Measurements from ENCODE around the gene NCBP2L.

Gene NCBP2L

DNA sequence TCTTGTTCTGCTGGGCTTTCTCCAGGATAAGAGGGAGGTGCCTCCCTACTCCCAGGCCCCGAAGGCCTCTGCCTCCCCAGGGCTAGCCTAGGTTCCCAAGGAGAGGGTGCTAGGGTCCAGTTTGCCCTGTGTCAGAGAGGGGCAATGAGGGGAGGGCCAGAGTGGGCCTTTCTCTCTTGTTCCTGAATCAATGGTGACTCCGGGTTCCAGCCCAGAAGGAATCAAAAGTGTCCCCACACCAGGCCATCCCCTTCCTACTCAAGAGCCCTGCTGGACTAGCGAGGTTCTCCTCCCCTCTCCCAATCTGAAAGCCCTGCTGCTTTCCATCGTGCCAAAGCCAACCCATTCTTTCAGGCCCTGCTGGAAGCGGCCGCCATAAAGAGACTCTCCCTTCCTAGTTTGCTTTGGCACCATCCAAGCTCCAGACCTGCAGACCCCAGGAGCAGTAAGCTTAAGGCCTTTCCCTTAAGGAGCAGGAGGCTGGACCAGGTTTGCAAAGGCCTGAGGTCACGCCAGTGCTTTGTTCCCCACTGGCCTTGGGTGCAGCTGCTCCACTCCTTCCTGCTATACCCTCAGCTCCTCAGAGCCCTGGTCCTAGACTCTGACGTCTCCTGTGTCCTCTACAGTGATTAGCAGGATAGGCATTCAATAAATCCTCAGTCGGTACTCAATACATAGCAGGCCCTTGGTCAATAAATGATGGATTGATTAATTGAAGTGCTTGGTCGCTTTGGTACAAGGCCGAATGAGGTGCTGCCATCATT lies 12.5 kb upstream of the NCBP2L start:
- H3K4me2 ChIP-seq (ENCODE audit: low read depth, low read length, poor library complexity, severe bottlenecking): no peak overlapping the region

DNA sequence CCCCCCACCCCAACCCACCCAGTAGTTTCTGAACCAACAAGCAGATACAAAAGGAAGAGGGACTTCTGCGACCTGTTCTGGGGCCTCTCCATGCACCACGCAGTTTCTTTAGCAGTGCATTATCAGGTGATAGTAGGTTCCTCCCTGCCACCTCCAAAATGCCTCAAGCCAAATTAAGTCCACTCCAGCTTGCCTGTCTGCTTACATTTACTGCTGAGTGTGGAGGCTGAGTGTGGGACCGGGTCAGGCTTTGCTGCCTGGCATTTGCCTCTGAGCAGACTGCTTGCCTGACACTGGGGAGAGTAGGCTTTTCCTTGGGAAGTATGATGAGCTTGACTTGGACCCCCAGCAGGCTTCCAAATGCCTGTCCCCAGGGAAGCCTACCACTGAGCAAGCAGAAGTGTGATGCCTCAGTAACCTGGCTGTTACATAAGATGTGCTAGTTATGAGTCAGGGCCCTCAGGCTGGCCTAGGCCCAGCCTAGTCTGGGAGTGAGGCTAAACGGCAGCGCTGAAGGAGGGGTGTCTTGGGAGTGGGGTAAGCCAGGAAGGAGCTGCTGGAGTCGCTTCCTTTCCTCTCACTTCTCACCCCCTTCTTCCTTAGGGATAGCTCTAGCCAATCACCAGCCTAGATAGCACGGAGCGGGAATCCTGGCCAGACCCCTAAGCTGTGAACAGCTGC lies 10.9 kb upstream of the NCBP2L start:
- Histone ChIP-seq H3K9ac (ENCODE audit: low read depth, low read length, poor library complexity, severe bottlenecking) (no peak overlapping the region), H3K9me3 (ENCODE audit: insufficient read depth, low read depth, low read length) (no peaks in the 10 kb centered on the region), H3K4me1 (ENCODE audit: insufficient read depth, low read length, poor library complexity, severe bottlenecking) (peaks cover 8% of the 10 kb centered on the region), H3K79me2 (ENCODE audit: insufficient read depth, low read length) (peaks cover 35% of the 10 kb centered on the region), H4K20me1 (ENCODE audit: insufficient read depth, low read length, poor library complexity, severe bottlenecking) (peaks cover 4% of the 10 kb centered on the region), H3F3A (ENCODE audit: low read depth) (no peaks in the 10 kb centered on the region), H3K27me3 (ENCODE audit: insufficient read depth, low read length, poor library complexity, severe bottlenecking) (no peaks in the 10 kb centered on the region), H3K4me2 (ENCODE audit: low read depth, low read length, poor library complexity, severe bottlenecking) (no peak overlapping the region), H2AFZ (ENCODE audit: low read length) (no peak overlapping the region), H3K9me2 (replicated peaks; ENCODE audit: low read depth, low read length) (no peaks in the 10 kb centered on the region), H3K4me3 (ENCODE audit: low read length, poor library complexity, severe bottlenecking) (no peak overlapping the region), H3K36me3 (ENCODE audit: insufficient read depth, low read length) (no peaks in the 10 kb centered on the region)
- TF ChIP-seq EZH2phosphoT487 (IDR thresholded peaks at IDR 0.05; ENCODE audit: borderline replicate concordance): no peak
- TF ChIP-seq, protein P1, sequence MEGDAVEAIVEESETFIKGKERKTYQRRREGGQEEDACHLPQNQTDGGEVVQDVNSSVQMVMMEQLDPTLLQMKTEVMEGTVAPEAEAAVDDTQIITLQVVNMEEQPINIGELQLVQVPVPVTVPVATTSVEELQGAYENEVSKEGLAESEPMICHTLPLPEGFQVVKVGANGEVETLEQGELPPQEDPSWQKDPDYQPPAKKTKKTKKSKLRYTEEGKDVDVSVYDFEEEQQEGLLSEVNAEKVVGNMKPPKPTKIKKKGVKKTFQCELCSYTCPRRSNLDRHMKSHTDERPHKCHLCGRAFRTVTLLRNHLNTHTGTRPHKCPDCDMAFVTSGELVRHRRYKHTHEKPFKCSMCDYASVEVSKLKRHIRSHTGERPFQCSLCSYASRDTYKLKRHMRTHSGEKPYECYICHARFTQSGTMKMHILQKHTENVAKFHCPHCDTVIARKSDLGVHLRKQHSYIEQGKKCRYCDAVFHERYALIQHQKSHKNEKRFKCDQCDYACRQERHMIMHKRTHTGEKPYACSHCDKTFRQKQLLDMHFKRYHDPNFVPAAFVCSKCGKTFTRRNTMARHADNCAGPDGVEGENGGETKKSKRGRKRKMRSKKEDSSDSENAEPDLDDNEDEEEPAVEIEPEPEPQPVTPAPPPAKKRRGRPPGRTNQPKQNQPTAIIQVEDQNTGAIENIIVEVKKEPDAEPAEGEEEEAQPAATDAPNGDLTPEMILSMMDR (conservative IDR thresholded peaks at IDR 0.05; ENCODE audit: low read length): no peak

More for the DNA sequence above, 12.5 kb upstream of the NCBP2L start:
- Histone ChIP-seq H3K4me1 (ENCODE audit: insufficient read depth, low read length, poor library complexity, severe bottlenecking) (peaks cover 6% of the 10 kb centered on the region), H3K4me3 (ENCODE audit: low read length, poor library complexity, severe bottlenecking) (no peak overlapping the region), H2AFZ (ENCODE audit: low read length) (no peak overlapping the region), H3K79me2 (ENCODE audit: insufficient read depth, low read length) (peaks cover 22% of the 10 kb centered on the region; the same call in 1 of the 2 replicates), H3K36me3 (ENCODE audit: insufficient read depth, low read length) (no peaks in the 10 kb centered on the region), H3F3A (ENCODE audit: low read depth) (no peaks in the 10 kb centered on the region), H3K9me3 (ENCODE audit: insufficient read depth, low read depth, low read length) (no peaks in the 10 kb centered on the region), H4K20me1 (ENCODE audit: insufficient read depth, low read length, poor library complexity, severe bottlenecking) (no peaks in the 10 kb centered on the region), H3K9ac (ENCODE audit: low read depth, low read length, poor library complexity, severe bottlenecking) (no peak overlapping the region), H3K27me3 (ENCODE audit: insufficient read depth, low read length, poor library complexity, severe bottlenecking) (no peaks in the 10 kb centered on the region), H3K9me2 (replicated peaks; ENCODE audit: low read depth, low read length) (no peaks in the 10 kb centered on the region)
- no peak for TF ChIP-seq EZH2phosphoT487 (IDR thresholded peaks at IDR 0.05; ENCODE audit: borderline replicate concordance)
- TF ChIP-seq, protein P1 (conservative IDR thresholded peaks at IDR 0.05; ENCODE audit: low read length): no peak

DNA sequence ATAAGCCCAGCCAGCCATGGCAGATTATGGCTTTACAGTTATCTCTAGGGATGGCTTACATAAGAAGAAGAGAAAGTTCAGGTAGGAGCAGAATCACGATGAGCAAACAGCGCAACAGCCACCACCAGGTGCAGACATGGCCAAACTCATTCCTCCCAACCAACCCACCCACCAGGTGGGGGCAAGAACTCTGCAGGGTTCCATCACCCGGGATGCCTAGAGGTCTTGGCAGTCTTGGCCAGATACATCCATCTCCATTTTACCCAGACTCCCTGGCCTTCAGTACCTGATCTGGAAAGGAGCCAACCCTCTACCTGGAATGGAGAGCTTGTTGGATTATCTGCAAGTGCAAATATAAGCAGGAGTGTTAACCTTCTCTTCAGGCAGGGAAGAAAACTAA lies 9.5 kb upstream of the NCBP2L start:
- no peaks in the 10 kb centered on the region for H3F3A ChIP-seq (ENCODE audit: low read depth)
- no peak overlapping the region for H3K4me3 ChIP-seq (ENCODE audit: low read length, poor library complexity, severe bottlenecking)
- H3K4me2 ChIP-seq (ENCODE audit: low read depth, low read length, poor library complexity, severe bottlenecking): no peak overlapping the region
- H3K9me3 ChIP-seq (ENCODE audit: insufficient read depth, low read depth, low read length): no peaks in the 10 kb centered on the region
- TF ChIP-seq, protein P1 (conservative IDR thresholded peaks at IDR 0.05; ENCODE audit: low read length): no peak
- TF ChIP-seq EZH2phosphoT487 (IDR thresholded peaks at IDR 0.05; ENCODE audit: borderline replicate concordance): no peak
- H3K27me3 ChIP-seq (ENCODE audit: insufficient read depth, low read length, poor library complexity, severe bottlenecking): no peaks in the 10 kb centered on the region
- no peaks in the 10 kb centered on the region for H3K9me2 ChIP-seq (replicated peaks; ENCODE audit: low read depth, low read length)
- H3K4me1 ChIP-seq (ENCODE audit: insufficient read depth, low read length, poor library complexity, severe bottlenecking): peaks cover 16% of the 10 kb centered on the region
- H3K79me2 ChIP-seq (ENCODE audit: insufficient read depth, low read length): peaks cover 47% of the 10 kb centered on the region
- H3K36me3 ChIP-seq (ENCODE audit: insufficient read depth, low read length): no peaks in the 10 kb centered on the region
- no peak overlapping the region for H3K9ac ChIP-seq (ENCODE audit: low read depth, low read length, poor library complexity, severe bottlenecking)
- no peak overlapping the region for H2AFZ ChIP-seq (ENCODE audit: low read length)
- peaks cover 4% of the 10 kb centered on the region for H4K20me1 ChIP-seq (ENCODE audit: insufficient read depth, low read length, poor library complexity, severe bottlenecking)

All from Loucy (cell line).